ENCODE results near the gene ANP32A.
A peak's percentile ranks its signal among the peaks of the same experiment; 100 is the strongest.

ANP32A gene

DNA sequence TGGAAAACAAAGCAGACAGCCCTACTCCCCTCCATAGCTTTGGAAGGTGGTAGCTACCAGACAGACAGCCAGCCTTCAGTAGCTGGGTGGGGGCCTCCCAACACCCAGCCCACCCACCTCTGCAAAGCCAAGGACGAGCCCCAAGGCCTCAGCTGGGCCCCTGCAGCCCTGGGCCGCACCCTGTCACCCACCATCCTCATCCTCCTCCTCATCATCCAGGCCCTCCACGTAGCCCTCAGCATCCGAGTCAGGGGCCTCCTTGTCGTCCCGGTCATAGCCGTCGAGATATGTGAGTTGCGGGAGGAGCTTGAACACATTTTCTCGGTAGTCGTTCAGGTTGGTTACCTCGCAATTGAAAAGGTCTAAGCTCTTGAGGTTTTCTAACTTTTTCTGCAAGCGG, 36.5 kb downstream of the ANP32A start:
- DNase-seq (ENCODE audit: low spot score) (peak; percentile 66), ATAC-seq (ENCODE audit: low read depth) (no peak)
- Histone ChIP-seq H3K9me3 (ENCODE audit: severe bottlenecking) (no peaks in the 10 kb centered on the region), H3K4me1 (ENCODE audit: insufficient read depth, poor library complexity, severe bottlenecking) (peaks cover 16% of the 10 kb centered on the region), H3K27me3 (ENCODE audit: insufficient read depth, poor library complexity, severe bottlenecking) (no peaks in the 10 kb centered on the region), H3K4me3 (ENCODE audit: severe bottlenecking) (no peak overlapping the region), H3K27ac (ENCODE audit: poor library complexity, severe bottlenecking) (no peak overlapping the region), H3K36me3 (ENCODE audit: low read depth) (peaks cover 80% of the 10 kb centered on the region)
- TF ChIP-seq, protein P1, sequence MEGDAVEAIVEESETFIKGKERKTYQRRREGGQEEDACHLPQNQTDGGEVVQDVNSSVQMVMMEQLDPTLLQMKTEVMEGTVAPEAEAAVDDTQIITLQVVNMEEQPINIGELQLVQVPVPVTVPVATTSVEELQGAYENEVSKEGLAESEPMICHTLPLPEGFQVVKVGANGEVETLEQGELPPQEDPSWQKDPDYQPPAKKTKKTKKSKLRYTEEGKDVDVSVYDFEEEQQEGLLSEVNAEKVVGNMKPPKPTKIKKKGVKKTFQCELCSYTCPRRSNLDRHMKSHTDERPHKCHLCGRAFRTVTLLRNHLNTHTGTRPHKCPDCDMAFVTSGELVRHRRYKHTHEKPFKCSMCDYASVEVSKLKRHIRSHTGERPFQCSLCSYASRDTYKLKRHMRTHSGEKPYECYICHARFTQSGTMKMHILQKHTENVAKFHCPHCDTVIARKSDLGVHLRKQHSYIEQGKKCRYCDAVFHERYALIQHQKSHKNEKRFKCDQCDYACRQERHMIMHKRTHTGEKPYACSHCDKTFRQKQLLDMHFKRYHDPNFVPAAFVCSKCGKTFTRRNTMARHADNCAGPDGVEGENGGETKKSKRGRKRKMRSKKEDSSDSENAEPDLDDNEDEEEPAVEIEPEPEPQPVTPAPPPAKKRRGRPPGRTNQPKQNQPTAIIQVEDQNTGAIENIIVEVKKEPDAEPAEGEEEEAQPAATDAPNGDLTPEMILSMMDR (IDR thresholded peaks at IDR 0.05; ENCODE audit: poor library complexity, severe bottlenecking) = no peak

GRCh38 chr15:68783226-68784058, 37.3 kb downstream of the ANP32A start:
- ATAC-seq (ENCODE audit: low read depth) (peak; percentile 66), DNase-seq (ENCODE audit: low spot score) (peak; percentile 45)
- Histone ChIP-seq H3K4me1 (ENCODE audit: insufficient read depth, poor library complexity, severe bottlenecking) (peaks cover 14% of the 10 kb centered on the region), H3K4me3 (ENCODE audit: severe bottlenecking) (no peak overlapping the region), H3K9me3 (ENCODE audit: severe bottlenecking) (no peaks in the 10 kb centered on the region), H3K27ac (ENCODE audit: poor library complexity, severe bottlenecking) (no peak overlapping the region), H3K27me3 (ENCODE audit: insufficient read depth, poor library complexity, severe bottlenecking) (no peaks in the 10 kb centered on the region), H3K36me3 (ENCODE audit: low read depth) (peaks cover 80% of the 10 kb centered on the region)
- TF ChIP-seq, protein P1 (IDR thresholded peaks at IDR 0.05; ENCODE audit: poor library complexity, severe bottlenecking) = peak; percentile 72

DNA sequence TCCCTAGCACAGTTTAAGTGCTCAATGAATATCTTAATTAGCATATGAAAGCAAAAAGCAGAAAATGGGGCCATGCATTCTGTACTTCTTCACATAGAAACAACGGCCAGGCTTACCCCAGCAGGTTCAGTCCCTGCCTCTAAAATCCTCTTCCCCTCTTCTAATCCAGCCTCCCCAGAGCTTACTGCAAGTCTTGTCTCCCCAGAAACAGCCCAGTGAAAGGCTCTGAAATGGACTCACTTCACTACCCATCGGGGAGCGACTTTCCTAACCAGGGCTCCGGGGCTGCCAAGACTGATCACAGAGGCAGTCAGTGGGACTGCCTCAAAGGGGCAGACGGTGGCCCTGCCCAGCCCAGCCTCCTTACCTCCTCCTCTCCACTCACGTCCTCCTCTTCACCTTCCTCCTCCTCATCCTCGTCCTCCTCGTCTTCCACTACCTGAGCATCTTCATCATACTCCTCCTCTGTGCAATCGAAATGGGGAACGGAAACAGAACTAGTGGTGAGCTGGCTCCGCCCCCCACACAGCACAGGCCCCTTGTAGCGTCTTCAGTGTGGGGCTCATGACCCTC, 38.0 kb downstream of the ANP32A start:
- Histone ChIP-seq H3K27me3 (ENCODE audit: insufficient read depth, poor library complexity, severe bottlenecking) (no peaks in the 10 kb centered on the region), H3K4me1 (ENCODE audit: insufficient read depth, poor library complexity, severe bottlenecking) (peaks cover 7% of the 10 kb centered on the region), H3K4me3 (ENCODE audit: severe bottlenecking) (no peak overlapping the region), H3K27ac (ENCODE audit: poor library complexity, severe bottlenecking) (no peak overlapping the region), H3K36me3 (ENCODE audit: low read depth) (peaks cover 83% of the 10 kb centered on the region), H3K9me3 (ENCODE audit: severe bottlenecking) (no peaks in the 10 kb centered on the region)
- ATAC-seq (ENCODE audit: low read depth) (no peak), DNase-seq (ENCODE audit: low spot score) (peak; percentile 58)
- TF ChIP-seq, protein P1 (IDR thresholded peaks at IDR 0.05; ENCODE audit: poor library complexity, severe bottlenecking) = no peak

DNA sequence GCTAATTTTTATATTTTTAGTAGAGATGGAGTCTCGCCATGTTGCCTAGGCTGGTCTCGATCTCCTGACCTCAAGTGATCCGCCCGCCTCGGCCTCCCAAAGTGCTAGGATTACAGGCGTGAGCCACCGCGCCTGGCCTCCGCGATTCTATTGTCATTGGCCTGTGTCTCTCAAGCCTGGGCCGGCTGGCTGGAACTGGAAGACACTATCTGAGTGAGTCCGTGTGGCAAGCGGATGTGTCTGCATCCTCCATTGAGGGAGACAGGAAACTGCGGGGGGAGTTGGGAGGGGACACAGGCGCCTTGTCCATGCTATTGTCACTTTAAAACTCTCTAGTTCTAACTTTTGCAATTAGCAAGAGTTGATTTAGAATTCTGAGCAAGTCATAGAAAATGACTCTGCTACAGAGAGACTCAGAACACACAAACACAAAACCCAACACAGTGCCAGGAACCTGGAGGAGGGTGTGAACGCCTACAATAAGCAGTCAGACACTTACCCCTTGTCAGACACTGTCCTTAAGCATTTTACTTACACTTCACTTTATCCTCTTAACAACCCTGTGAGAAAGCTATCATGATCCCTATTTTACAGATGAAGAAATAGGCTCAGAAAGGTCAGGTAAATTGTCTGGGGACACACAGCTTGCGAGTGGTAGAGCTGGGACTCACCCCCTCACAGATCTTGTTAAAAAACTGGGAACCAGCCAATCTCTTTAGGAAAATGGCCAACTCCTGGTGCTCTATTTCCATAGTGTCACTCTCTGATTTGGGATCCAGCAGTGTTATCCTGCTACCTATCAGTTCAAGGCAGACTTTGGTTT, 38.7 kb downstream of the ANP32A start:
- Histone ChIP-seq H3K4me3 (ENCODE audit: severe bottlenecking) (no peak overlapping the region), H3K4me1 (ENCODE audit: insufficient read depth, poor library complexity, severe bottlenecking) (peaks cover 1% of the 10 kb centered on the region), H3K27ac (ENCODE audit: poor library complexity, severe bottlenecking) (no peak overlapping the region), H3K27me3 (ENCODE audit: insufficient read depth, poor library complexity, severe bottlenecking) (no peaks in the 10 kb centered on the region), H3K36me3 (ENCODE audit: low read depth) (peaks cover 79% of the 10 kb centered on the region), H3K9me3 (ENCODE audit: severe bottlenecking) (no peaks in the 10 kb centered on the region)
- TF ChIP-seq, protein P1 (IDR thresholded peaks at IDR 0.05; ENCODE audit: poor library complexity, severe bottlenecking) = no peak
- DNase-seq (ENCODE audit: low spot score) (peak; percentile 70), ATAC-seq (ENCODE audit: low read depth) (no peak)

Data from RWPE2 (cell line).